NCI-H1105 (cell line): ENCODE measurements around the gene CEACAM8.
"Not testable (repeated sequence)": the region's sequence is repeated elsewhere in the genome, so short reads cannot be mapped to it uniquely, and the experiment has no call there.

Source experiments
- DNase-seq: peaks from one replicate; lab custom pipeline; 2025; lab: John Stamatoyannopoulos, UW

The CEACAM8 gene

GRCh38 chr19:42594617-42595489 lies at the start of gene CEACAM8:
TSS of gene CEACAM8 (minus strand) at chr19:42594924. CDS start at chr19:42594828, 96 bp downstream.
- no peak for DNase-seq

- not testable (repeated sequence) for DNase-seq
These were observed 44.8 kb upstream of the CEACAM8 start for GRCh38 chr19:42639324-42640092.

GRCh38 chr19:42635233-42635539 lies 40.5 kb upstream of the CEACAM8 start:
- no peak for DNase-seq

GRCh38 chr19:42634409-42635232 lies 39.9 kb upstream of the CEACAM8 start:
- peak; percentile 2 for DNase-seq

GRCh38 chr19:42629191-42629590 lies 34.5 kb upstream of the CEACAM8 start:
- DNase-seq: no peak

GRCh38 chr19:42628411-42629140 lies 33.9 kb upstream of the CEACAM8 start:
- no peak for DNase-seq

GRCh38 chr19:42627916-42628315 lies 33.2 kb upstream of the CEACAM8 start:
- DNase-seq: no peak

- DNase-seq: no peak
These were observed 31.5 kb upstream of the CEACAM8 start for GRCh38 chr19:42626181-42626580.

GRCh38 chr19:42619271-42619670 lies 24.5 kb upstream of the CEACAM8 start:
- DNase-seq: no peak

- no peak for DNase-seq
These were observed 18.9 kb upstream of the CEACAM8 start for GRCh38 chr19:42613666-42614065.

- DNase-seq: not testable (repeated sequence)
These were observed 15.7 kb upstream of the CEACAM8 start for GRCh38 chr19:42610401-42610915.

GRCh38 chr19:42606660-42607351 lies 12.1 kb upstream of the CEACAM8 start:
- DNase-seq: peak; percentile 52

- no peak for DNase-seq
These were observed 7.2 kb upstream of the CEACAM8 start for GRCh38 chr19:42601811-42602443.

GRCh38 chr19:42596391-42597072 lies 1.8 kb upstream of the CEACAM8 start:
- DNase-seq: no peak

GRCh38 chr19:42595550-42596172 lies 937 bp upstream of the CEACAM8 start:
- DNase-seq: no peak

GRCh38 chr19:42589792-42590191 lies 4.9 kb downstream of the CEACAM8 start:
- DNase-seq: no peak

GRCh38 chr19:42584466-42584865 lies 10.3 kb downstream of the CEACAM8 start:
- no peak for DNase-seq

GRCh38 chr19:42577016-42577415 lies 17.7 kb downstream of the CEACAM8 start:
- no peak for DNase-seq

GRCh38 chr19:42576241-42576640 lies 18.5 kb downstream of the CEACAM8 start:
- no peak for DNase-seq
